ENCODE results near the gene MACIR. TPM values are rescaled to one million over a fixed set of nuclear protein-coding genes. Genes with fewer than 3 reads are reported as not detected.

The MACIR gene
- polyA plus RNA-seq, 2 of the 4 experiments (the other 2 are of a cell fraction): 20.1 to 38.8 TPM

- 76% methylated on average over 2 of the region's 2 CpGs for WGBS (ENCODE audit: missing lambda C conversion rate)
- H3K9me3 ChIP-seq: no peaks in the 10 kb centered on the region
- no peak overlapping the region for H3K4me3 ChIP-seq
- POLR2A ChIA-PET: no interaction called here
- CTCF ChIA-PET: interaction anchor here (0.7 kb wide), 1 partner anchor 8 kb away, joined by 3 read pairs; no protein-coding TSS in a partner anchor
- DNase-seq (ENCODE audit: low read depth in 1 of 2, low spot score in 1 of 2): no peak
- H3K4me1 ChIP-seq: no peaks in the 10 kb centered on the region
- no peak for ATAC-seq
- H3K27ac ChIP-seq: no peak overlapping the region
- TF ChIP-seq ZSCAN20 (CRISPR knock-in tag; IDR thresholded peaks at IDR 0.05): no peak
- no peak for TF ChIP-seq MYC (IDR thresholded peaks at IDR 0.05; ENCODE audit: borderline replicate concordance, low read length)
- no peak for TF ChIP-seq JUNB (IDR thresholded peaks at IDR 0.05)
- no peak for TF ChIP-seq KDM5A (IDR thresholded peaks at IDR 0.05)
- no peak for TF ChIP-seq HOXB5 (CRISPR knock-in tag; IDR thresholded peaks at IDR 0.05)
- TF ChIP-seq HMGXB4 (CRISPR knock-in tag; IDR thresholded peaks at IDR 0.05; ENCODE audit: borderline replicate concordance): no peak
- no peak for TF ChIP-seq CBX2 (IDR thresholded peaks at IDR 0.05; ENCODE audit: borderline replicate concordance, low read depth)
- no peak for TF ChIP-seq POLR2AphosphoS2 (conservative IDR thresholded peaks at IDR 0.05; ENCODE audit: low read length)
- TF ChIP-seq HDAC2 (IDR thresholded peaks at IDR 0.05): no peak
- TF ChIP-seq EP300 (IDR thresholded peaks at IDR 0.05): no peak
- no peak for TF ChIP-seq RNF2 (IDR thresholded peaks at IDR 0.05; ENCODE audit: borderline replicate concordance, low read depth)
- TF ChIP-seq NR3C1 (IDR thresholded peaks at IDR 0.05): no peak
- no peak for TF ChIP-seq POLR2A (IDR thresholded peaks at IDR 0.05; ENCODE audit: low read length)
- TF ChIP-seq USF2 (IDR thresholded peaks at IDR 0.05): no peak
- no peak for TF ChIP-seq PHF8 (IDR thresholded peaks at IDR 0.05; ENCODE audit: borderline replicate concordance, low read depth)
- no peak for FAIRE-seq
- H3K4me2 ChIP-seq: no peak overlapping the region
Observed at GRCh38 chr5:103283120-103283519, 24.6 kb downstream of the MACIR start.

GRCh38 chr5:103283869-103284268 is 25.3 kb downstream of the MACIR start:
- no peak for ATAC-seq
- ChIA-PET CTCF (no interaction called here), POLR2A (interaction anchor here (1.2 kb wide), 1 partner anchor 25 kb away, joined by 4 read pairs; the partner anchor contains the start of gene MACIR)
- DNase-seq (ENCODE audit: low read depth in 1 of 2, low spot score in 1 of 2): no peak
- TF ChIP-seq E2F6 (IDR thresholded peaks at IDR 0.05; ENCODE audit: borderline replicate concordance, low read depth) (no peak), CTCF (IDR thresholded peaks at IDR 0.05) (no peak), MAX (IDR thresholded peaks at IDR 0.05) (no peak), PBX3 (IDR thresholded peaks at IDR 0.05) (no peak), ATOH8 (CRISPR knock-in tag; IDR thresholded peaks at IDR 0.05; ENCODE audit: low read depth) (no peak)
- Histone ChIP-seq H3K4me2 (no peak overlapping the region), H3K27ac (no peak overlapping the region), H3K4me3 (no peak overlapping the region), H3K4me1 (no peaks in the 10 kb centered on the region), H3K9me3 (no peaks in the 10 kb centered on the region)
- WGBS (ENCODE audit: missing lambda C conversion rate): 94% methylated on average over 3 of the region's 3 CpGs
- FAIRE-seq: no peak
